ENCODE measurements around the gene DLG2. TPM values are rescaled to one million over a fixed set of nuclear protein-coding genes. Genes with fewer than 3 reads are reported as not detected.

Gene DLG2
- polyA plus RNA-seq, 3 donors, result 0.24 to 0.39 TPM; not detected in 1

GRCh38 chr11:84890676-84891075 lies 736.5 kb downstream of the DLG2 start:
- Mint-ChIP-seq H3K36me3 (no peaks in the 10 kb centered on the region), H3K4me1 (no peaks in the 10 kb centered on the region), H3K9me3 (peaks cover 0 to 3% (median 2%) of the 10 kb centered on the region in 7 donors), H3K27me3 (ENCODE audit: low read depth in 3 of 3) (peaks cover 0 to 3% (median 0%) of the 10 kb centered on the region in 3 donors), H3K27ac (no peak overlapping the region), H3K4me3 (no peak overlapping the region)
- Histone ChIP-seq H3K36me3 (replicated peaks in 1 of 2; ENCODE audit: control insufficient read depth in 1 of 2, insufficient read depth in 2 of 2, low read length in 2 of 2) (no peaks in the 10 kb centered on the region), H3K27ac (ENCODE audit: low read depth in 1 of 2, low read length in 2 of 2) (no peak overlapping the region), H3K79me2 (ENCODE audit: insufficient read depth, low read length) (no peaks in the 10 kb centered on the region), H3K27me3 (ENCODE audit: control insufficient read depth in 2 of 2, insufficient read depth in 2 of 2, low read length in 2 of 2) (no peaks in the 10 kb centered on the region), H3K4me1 (ENCODE audit: control insufficient read depth in 1 of 2, insufficient read depth in 2 of 2, low read length in 2 of 2) (no peaks in the 10 kb centered on the region), H3K9me3 (replicated peaks in 1 of 2; ENCODE audit: control insufficient read depth in 1 of 2, insufficient read depth in 1 of 2, low read length in 2 of 2) (peaks cover 0 to 3% of the 10 kb centered on the region in 2 donors), H4K20me1 (ENCODE audit: insufficient read depth, low read length) (no peaks in the 10 kb centered on the region), H3K4me2 (replicated peaks; ENCODE audit: extremely low read depth, low read length, poor library complexity, severe bottlenecking) (no peak overlapping the region), H3K9ac (ENCODE audit: insufficient read depth, low read length, poor library complexity, severe bottlenecking) (no peak overlapping the region), H2AFZ (ENCODE audit: insufficient read depth, low read depth, low read length, poor library complexity, severe bottlenecking) (no peak overlapping the region), H3K4me3 (replicated peaks in 1 of 3; ENCODE audit: low read depth in 2 of 3, low read length in 3 of 3) (no peak overlapping the region)
- WGBS (ENCODE audit: insufficient coverage), result 70% methylated on average over 2 of the region's 3 CpGs
- intact Hi-C loops (cut with micrococcal nuclease), result no loop called here
- no peak for TF ChIP-seq CTCF (IDR thresholded peaks at IDR 0.05)
- no peak for DNase-seq

DNA sequence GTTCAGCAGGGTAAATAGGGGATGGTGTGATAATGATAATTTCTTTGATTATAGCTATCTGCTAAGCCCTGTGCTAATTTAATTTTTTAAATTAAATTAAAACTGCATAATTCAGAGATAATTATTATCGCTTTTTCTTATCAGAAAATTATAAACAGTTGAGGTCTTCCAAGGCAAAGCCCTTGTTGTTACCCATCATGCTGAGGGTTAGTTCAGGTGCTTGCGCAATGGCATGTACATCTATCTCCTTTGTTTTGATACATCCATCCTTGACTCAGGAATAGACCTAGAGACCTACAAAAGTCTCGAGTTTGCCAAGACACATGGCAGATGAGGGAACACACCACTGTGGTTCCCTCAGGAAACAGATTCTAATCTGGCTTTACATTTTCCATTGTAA lies 737.6 kb downstream of the DLG2 start:
- H3K27me3 ChIP-seq (ENCODE audit: control insufficient read depth in 2 of 2, insufficient read depth in 2 of 2, low read length in 2 of 2), result no peaks in the 10 kb centered on the region
- no peak for TF ChIP-seq CTCF (IDR thresholded peaks at IDR 0.05)
- intact Hi-C loops (cut with micrococcal nuclease), result no loop called here

More for the DNA sequence above, 737.6 kb downstream of the DLG2 start:
- Histone ChIP-seq H3K79me2 (ENCODE audit: insufficient read depth, low read length) (no peaks in the 10 kb centered on the region), H2AFZ (ENCODE audit: insufficient read depth, low read depth, low read length, poor library complexity, severe bottlenecking) (no peak overlapping the region), H3K27ac (ENCODE audit: low read depth in 1 of 2, low read length in 2 of 2) (no peak overlapping the region), H3K36me3 (replicated peaks in 1 of 2; ENCODE audit: control insufficient read depth in 1 of 2, insufficient read depth in 2 of 2, low read length in 2 of 2) (no peaks in the 10 kb centered on the region), H3K9me3 (replicated peaks in 1 of 2; ENCODE audit: control insufficient read depth in 1 of 2, insufficient read depth in 1 of 2, low read length in 2 of 2) (no peaks in the 10 kb centered on the region), H3K4me2 (replicated peaks; ENCODE audit: extremely low read depth, low read length, poor library complexity, severe bottlenecking) (no peak overlapping the region), H3K4me3 (replicated peaks in 1 of 3; ENCODE audit: low read depth in 2 of 3, low read length in 3 of 3) (no peak overlapping the region), H3K9ac (ENCODE audit: insufficient read depth, low read length, poor library complexity, severe bottlenecking) (no peak overlapping the region), H3K4me1 (ENCODE audit: control insufficient read depth in 1 of 2, insufficient read depth in 2 of 2, low read length in 2 of 2) (no peaks in the 10 kb centered on the region), H4K20me1 (ENCODE audit: insufficient read depth, low read length) (no peaks in the 10 kb centered on the region)
- no peak overlapping the region for H3K27ac Mint-ChIP-seq
- DNase-seq, result no peak
- no peak overlapping the region for H3K4me3 Mint-ChIP-seq
- 80% methylated on average over 2 of the region's 3 CpGs for WGBS (ENCODE audit: insufficient coverage)
- no peaks in the 10 kb centered on the region for H3K36me3 Mint-ChIP-seq
- H3K27me3 Mint-ChIP-seq (ENCODE audit: low read depth in 3 of 3), result peaks cover 0 to 3% (median 0%) of the 10 kb centered on the region in 3 donors
- H3K4me1 Mint-ChIP-seq, result no peaks in the 10 kb centered on the region
- peaks cover 0 to 3% (median 2%) of the 10 kb centered on the region in 7 donors for H3K9me3 Mint-ChIP-seq

Measured in CD14-positive monocyte (primary cell).